ENCODE measurements around the gene INPP4A.

INPP4A gene

GRCh38 chr2:98516571-98516970 lies 71.9 kb downstream of the INPP4A start:
- no peak for DNase-seq

- no peak for DNase-seq
Observed at GRCh38 chr2:98517636-98518035, 73.0 kb downstream of the INPP4A start.

- no peak for DNase-seq
Observed at GRCh38 chr2:98518101-98518500, 73.4 kb downstream of the INPP4A start.

- no peak for DNase-seq
Observed at GRCh38 chr2:98519156-98519555, 74.5 kb downstream of the INPP4A start.

GRCh38 chr2:98519851-98520250 lies 75.2 kb downstream of the INPP4A start:
- no peak for DNase-seq

GRCh38 chr2:98520806-98521205 lies 76.1 kb downstream of the INPP4A start:
- no peak for DNase-seq

GRCh38 chr2:98521266-98521665 lies 76.6 kb downstream of the INPP4A start:
- no peak for DNase-seq

GRCh38 chr2:98522854-98523253 lies 78.2 kb downstream of the INPP4A start:
- DNase-seq = no peak

GRCh38 chr2:98524168-98524567 lies 79.5 kb downstream of the INPP4A start:
- DNase-seq = no peak

- no peak for DNase-seq
Observed at GRCh38 chr2:98528349-98528748, 83.7 kb downstream of the INPP4A start.

- no peak for DNase-seq
Observed at GRCh38 chr2:98530114-98530513, 85.5 kb downstream of the INPP4A start.

- DNase-seq = no peak
Observed at GRCh38 chr2:98532756-98533155, 88.1 kb downstream of the INPP4A start.

- DNase-seq = no peak
Observed at GRCh38 chr2:98533547-98533946, 88.9 kb downstream of the INPP4A start.

GRCh38 chr2:98534761-98535160 lies 90.1 kb downstream of the INPP4A start:
- DNase-seq = no peak

GRCh38 chr2:98535971-98536677 lies 91.5 kb downstream of the INPP4A start:
- DNase-seq = no peak

GRCh38 chr2:98537390-98538126 lies 92.9 kb downstream of the INPP4A start:
- DNase-seq = no peak

- no peak for DNase-seq
Observed at GRCh38 chr2:98538280-98539041, 93.8 kb downstream of the INPP4A start.

- DNase-seq = no peak
Observed at GRCh38 chr2:98539056-98539735, 94.5 kb downstream of the INPP4A start.

GRCh38 chr2:98540536-98540935 lies 95.9 kb downstream of the INPP4A start:
- DNase-seq = no peak

GRCh38 chr2:98541489-98541888 lies 96.8 kb downstream of the INPP4A start:
- no peak for DNase-seq

GRCh38 chr2:98541906-98542305 lies 97.2 kb downstream of the INPP4A start:
- no peak for DNase-seq

- no peak for DNase-seq
Observed at GRCh38 chr2:98543214-98543613, 98.6 kb downstream of the INPP4A start.

GRCh38 chr2:98543842-98544241 lies 99.2 kb downstream of the INPP4A start:
- DNase-seq = no peak
